IMR-90 (cell line): ENCODE measurements around the gene FSTL5. TPM values are rescaled to one million over a fixed set of nuclear protein-coding genes. Genes with fewer than 3 reads are reported as not detected.

ENCODE experiments used
- ATAC-seq: fragments of 200-7000 bp; cut with Tn5 transposase; 2 replicates; pipeline ENCODE4 v1.9.1; 2020; ENCODE audit warnings: low read depth, mild to moderate bottlenecking, moderate library complexity
- BruUV-seq: library from RNA; stranded (reverse); fragments of 400-500 nt; replicated peaks from 2 replicates; lab custom pipeline; 2021; lab: Mats Ljungman, UMichigan
- CTCF ChIA-PET: fragments of 300-600 bp; formaldehyde crosslinking; extraction: SDS; loops from one replicate; lab custom pipeline; 2021; ENCODE audit warnings: antibody characterized with exemption; lab: Yijun Ruan, JAX
- POLR2A ChIA-PET: fragments of 300-600 bp; sonication (Branson Sonifier 250); formaldehyde crosslinking; loops from one replicate; lab custom pipeline; 2022; ENCODE audit warnings: antibody characterized with exemption; ENCODE audit not compliant: unreplicated experiment; lab: Charles Lee
- DNase-seq: peaks from one replicate; pipeline ENCODE4 v3.0.0; 2013
- H2AFZ ChIP-seq: replicated peaks from 2 replicates; pipeline ENCODE3; 2013; ENCODE audit warnings: low read length, mild to moderate bottlenecking; ENCODE audit not compliant: poor library complexity
- H2AK5ac ChIP-seq: 2 replicates; pipeline ENCODE4 v1.6.1; 2013; ENCODE audit warnings: low read depth, low read length, inconsistent platforms
- H2AK9ac ChIP-seq: replicated peaks from 2 replicates; pipeline ENCODE3; 2013; ENCODE audit warnings: mild to moderate bottlenecking, low read depth, low read length, moderate library complexity; ENCODE audit not compliant: poor library complexity
- H2BK120ac ChIP-seq: 2 replicates; pipeline ENCODE4 v1.6.1; 2013; ENCODE audit warnings: low read depth, low read length, inconsistent platforms
- H2BK15ac ChIP-seq: 3 replicates; pipeline ENCODE4 v1.6.1; 2013; ENCODE audit warnings: low read depth, low read length, inconsistent platforms
- H2BK20ac ChIP-seq: 2 replicates; pipeline ENCODE4 v1.6.1; 2013; ENCODE audit warnings: low read depth, mild to moderate bottlenecking, inconsistent platforms, low read length, moderate library complexity
- H2BK5ac ChIP-seq: 2 replicates; pipeline ENCODE4 v1.6.1; 2013; ENCODE audit warnings: mild to moderate bottlenecking, low read depth, low read length, inconsistent platforms; ENCODE audit not compliant: poor library complexity, severe bottlenecking
- H3K14ac ChIP-seq: replicated peaks from 2 replicates; pipeline ENCODE4 v1.6.1; 2013; ENCODE audit warnings: low read depth, low read length, inconsistent platforms
- H3K18ac ChIP-seq: 2 replicates; pipeline ENCODE4 v1.6.1; 2013; ENCODE audit warnings: low read depth, low read length, control low read depth
- H3K23ac ChIP-seq: 2 replicates; pipeline ENCODE4 v1.6.1; 2013; ENCODE audit warnings: low read depth, low read length, inconsistent platforms
- H3K27ac ChIP-seq: 2 replicates; pipeline ENCODE4 v1.5.1; 2013; ENCODE audit warnings: mild to moderate bottlenecking, control low read depth, low read length; ENCODE audit not compliant: insufficient read depth
- H3K27me3 ChIP-seq: 2 replicates; pipeline ENCODE4 v1.6.1; 2013; ENCODE audit warnings: low read length; ENCODE audit not compliant: control insufficient read depth, insufficient read depth
- H3K36me3 ChIP-seq: 2 replicates; pipeline ENCODE4 v1.6.1; 2013; ENCODE audit warnings: low read length, mixed read lengths; ENCODE audit not compliant: control insufficient read depth, insufficient read depth
- H3K4ac ChIP-seq: 2 replicates; pipeline ENCODE4 v1.6.1; 2013; ENCODE audit warnings: low read depth, low read length, inconsistent platforms
- H3K4me1 ChIP-seq: 2 replicates; pipeline ENCODE4 v1.6.1; 2013; ENCODE audit warnings: low read length, mixed read lengths; ENCODE audit not compliant: control insufficient read depth, insufficient read depth
- H3K4me2 ChIP-seq: 2 replicates; pipeline ENCODE4 v1.6.1; 2013; ENCODE audit warnings: low read depth, mild to moderate bottlenecking, control low read depth, low read length, moderate library complexity
- H3K4me3 ChIP-seq: 2 replicates; pipeline ENCODE4 v1.5.1; 2013; ENCODE audit warnings: low read depth, mild to moderate bottlenecking, control low read depth, low read length, moderate library complexity; ENCODE audit not compliant: insufficient read depth
- H3K56ac ChIP-seq: 2 replicates; pipeline ENCODE4 v1.6.1; 2013; ENCODE audit warnings: low read length, inconsistent platforms; ENCODE audit not compliant: insufficient read depth; ENCODE audit errors: extremely low read depth
- H3K79me1 ChIP-seq, 2 experiments: 2 replicates each; pipeline ENCODE4 v1.6.1; 2013; ENCODE audit warnings: low read length in 2 of 2, inconsistent platforms in 1 of 2, low read depth in 1 of 2
- H3K9ac ChIP-seq: 2 replicates; pipeline ENCODE4 v1.6.1; 2013; ENCODE audit warnings: low read depth, low read length, control low read depth
- H3K9me1 ChIP-seq: 2 replicates; pipeline ENCODE4 v1.6.1; 2013; ENCODE audit warnings: low read length, inconsistent platforms; ENCODE audit not compliant: insufficient read depth
- H3K9me3 ChIP-seq: 2 replicates; pipeline ENCODE4 v1.6.1; 2013; ENCODE audit warnings: low read length; ENCODE audit not compliant: control insufficient read depth, insufficient read depth
- H4K20me1 ChIP-seq: 2 replicates; pipeline ENCODE4 v1.6.1; 2013; ENCODE audit warnings: low read length, inconsistent platforms; ENCODE audit not compliant: insufficient read depth
- H4K5ac ChIP-seq: 2 replicates; pipeline ENCODE4 v1.6.1; 2013; ENCODE audit warnings: mild to moderate bottlenecking, low read depth, low read length, control low read depth
- H4K8ac ChIP-seq, 2 experiments: 2 replicates each; pipeline ENCODE4 v1.6.1; 2013; ENCODE audit warnings: low read depth in 2 of 2, low read length in 2 of 2, control low read depth in 1 of 2, inconsistent platforms in 1 of 2
- H4K91ac ChIP-seq: 2 replicates; pipeline ENCODE4 v1.6.1; 2013; ENCODE audit warnings: low read depth, low read length, inconsistent platforms; ENCODE audit not compliant: insufficient read depth
- CEBPB ChIP-seq: IDR thresholded peaks from 2 replicates; pipeline ENCODE4 v1.6.1; 2012; ENCODE audit warnings: low read depth, low read length, improper control_type of control experiment
- NFE2L2 ChIP-seq: fragments of 150-350 bp; IDR thresholded peaks from 2 replicates; pipeline ENCODE4 v1.6.1; 2016; ENCODE audit warnings: low read depth, mild to moderate bottlenecking, low read length
- WGBS, 2 experiments: methylation state at CpG; one replicate each; pipeline versions ENCODE4 v1.1.5 to v1.1.7; 2013; ENCODE audit warnings: missing lambda C conversion rate in 2 of 2; ENCODE audit not compliant: insufficient read length in 1 of 2; ENCODE audit errors: extremely low coverage in 2 of 2; 5-methylcytosine and 5-hydroxymethylcytosine counted together
- dilution Hi-C: fragments of 300-500 bp; cut with HindIII; formaldehyde crosslinking; loops from one replicate; pipeline ENCODE4 v1.14.3; 2018; ENCODE audit warnings: low sequenced_read_pairs; ENCODE audit not compliant: unreplicated experiment
- in situ Hi-C: fragments of 300-500 bp; cut with MboI; formaldehyde crosslinking; loops from 3 replicates; pipeline ENCODE4 v1.14.3; 2019; ENCODE audit warnings: low sequenced_read_pairs, inconsistent platforms, mixed read lengths
- intact Hi-C: fragments of 100-400 bp; cut with micrococcal nuclease; formaldehyde crosslinking; loops from 2 replicates; pipeline ENCODE4 v1.10.0; 2022
- polyA plus RNA-seq, 3 experiments: library from polyadenylated mRNA; depleted of rRNA; stranded (reverse); fragments of >200 nt; gene quantifications; 2 replicates each; pipeline ENCODE4 v1.2.3, GENCODE V29; 2012; ENCODE audit warnings: low replicate concordance in 1 of 3
- total RNA-seq: library from RNA; depleted of rRNA; stranded (reverse); fragments of >200 nt; gene quantifications from 2 replicates; pipeline ENCODE4 v1.2.3, GENCODE V29; 2012

FSTL5 gene
- total and polyA plus RNA-seq, 2 of the 4 experiments (the other 2 are of a cell fraction): under 0.01 TPM; not detected in 1

GRCh38 chr4:161762796-161763195 lies 401.0 kb downstream of the FSTL5 start:
- no TSS peak for BruUV-seq
- no peak overlapping the region for H4K91ac ChIP-seq
- POLR2A ChIA-PET: no interaction called here
- H2BK120ac ChIP-seq: no peak overlapping the region
- H2AK9ac ChIP-seq: no peak overlapping the region
- H3K4ac ChIP-seq: no peak overlapping the region
- no peak overlapping the region for H3K56ac ChIP-seq
- H3K27ac ChIP-seq: no peak overlapping the region
- H3K9ac ChIP-seq: no peak overlapping the region
- H4K20me1 ChIP-seq: no peaks in the 10 kb centered on the region
- dilution Hi-C loops (no loop called here), in situ Hi-C loops (no loop called here), intact Hi-C loops (no loop called here)
- no peak overlapping the region for H3K14ac ChIP-seq
- CTCF ChIA-PET: no interaction called here
- H3K79me1 ChIP-seq: no peaks in the 10 kb centered on the region
- no peaks in the 10 kb centered on the region for H3K27me3 ChIP-seq
- H3K4me1 ChIP-seq: no peaks in the 10 kb centered on the region
- no peak overlapping the region for H2BK5ac ChIP-seq
- peaks cover 3% of the 10 kb centered on the region; the same call in 1 of the 2 replicates for H3K9me3 ChIP-seq
- ATAC-seq (no peak), DNase-seq (peak; percentile 6)
- H2AK5ac ChIP-seq: no peak overlapping the region
- H2AFZ ChIP-seq: no peak overlapping the region
- no peak overlapping the region for H3K23ac ChIP-seq
- 100% methylated on average over 1 of the region's 1 CpG; no CpG with 5 or more reads in 1 of the 2 experiments for WGBS, 2 experiments
- no peak overlapping the region for H3K4me3 ChIP-seq
- H2BK15ac ChIP-seq: no peak overlapping the region
- no peak overlapping the region for H3K4me2 ChIP-seq
- no peak overlapping the region for H4K5ac ChIP-seq
- no peaks in the 10 kb centered on the region for H3K9me1 ChIP-seq
- H3K36me3 ChIP-seq: no peaks in the 10 kb centered on the region
- no peak overlapping the region for H3K18ac ChIP-seq
- TF ChIP-seq CEBPB: peak; percentile 46; the same call in 1 of the 2 replicates
- TF ChIP-seq NFE2L2: no peak
- no peak overlapping the region for H4K8ac ChIP-seq
- no peak overlapping the region for H2BK20ac ChIP-seq
